Liver (tissue), 9 donors: ENCODE data around the gene ANKRD23. TPM values are rescaled to one million over a fixed set of nuclear protein-coding genes. Genes with fewer than 3 reads are reported as not detected.

Source experiments
- DNase-seq: peaks from one replicate; pipeline ENCODE4 v3.0.0-alpha.2; 2017; ENCODE audit warnings: low spot score
- H3K27ac ChIP-seq, 2 donors: one replicate each; pipeline ENCODE4 v1.7.0; 2013; ENCODE audit warnings: inconsistent platforms in 2 of 2, low read length in 2 of 2, control low read depth in 1 of 2, low read depth in 1 of 2, mild to moderate bottlenecking in 1 of 2
- H3K27me3 ChIP-seq, 4 donors: one replicate each; pipeline versions ENCODE4 v1.6.1 to v1.7.0; 2013; ENCODE audit warnings: low read length in 3 of 4, inconsistent platforms in 1 of 4, mild to moderate bottlenecking in 1 of 4, moderate library complexity in 1 of 4; ENCODE audit not compliant: control insufficient read depth in 4 of 4, insufficient read depth in 4 of 4
- H3K36me3 ChIP-seq, 4 donors: one replicate each; pipeline versions ENCODE4 v1.6.1 to v1.7.0; 2013; ENCODE audit warnings: low read length in 3 of 4, mild to moderate bottlenecking in 3 of 4, low read depth in 1 of 4, moderate library complexity in 1 of 4; ENCODE audit not compliant: control insufficient read depth in 4 of 4, insufficient read depth in 3 of 4
- H3K4me1 ChIP-seq, 4 donors: one replicate each; pipeline versions ENCODE4 v1.6.1 to v1.7.0; 2013; ENCODE audit warnings: low read length in 3 of 4, mild to moderate bottlenecking in 3 of 4, moderate library complexity in 1 of 4; ENCODE audit not compliant: control insufficient read depth in 4 of 4, insufficient read depth in 4 of 4
- H3K4me3 ChIP-seq, 3 donors: one replicate each; pipeline versions ENCODE4 v1.6.1 to v1.7.0; 2013; ENCODE audit warnings: low read length in 3 of 3, control low read depth in 1 of 3, low read depth in 1 of 3, mild to moderate bottlenecking in 1 of 3
- H3K9ac ChIP-seq, 2 donors: one replicate each; pipeline ENCODE4 v1.7.0; 2013; ENCODE audit warnings: low read length in 2 of 2, mild to moderate bottlenecking in 2 of 2, moderate library complexity in 2 of 2, control low read depth in 1 of 2, low read depth in 1 of 2
- H3K9me3 ChIP-seq, 4 donors: one replicate each; pipeline versions ENCODE4 v1.6.1 to v1.7.0; 2013; ENCODE audit warnings: low read length in 3 of 4; ENCODE audit not compliant: control insufficient read depth in 4 of 4
- EGR1 ChIP-seq, 2 donors: IDR thresholded peaks; 2 replicates each; pipeline ENCODE4 v1.6.1; 2016 to 2018; ENCODE audit warnings: antibody characterized with exemption in 2 of 2, low read depth in 2 of 2
- GABPA ChIP-seq, 2 donors: IDR thresholded peaks in 1 of 2; conservative IDR thresholded peaks in 1 of 2; 2 replicates each; pipeline ENCODE4 v1.6.1; 2016; ENCODE audit warnings: antibody characterized with exemption in 2 of 2, mild to moderate bottlenecking in 1 of 2, moderate library complexity in 1 of 2
- NR2F2 ChIP-seq: IDR thresholded peaks from 2 replicates; pipeline ENCODE4 v1.6.1; 2016; ENCODE audit warnings: antibody characterized with exemption
- RAD21 ChIP-seq, 2 donors: IDR thresholded peaks; 2 replicates each; pipeline ENCODE4 v1.6.1; 2016; ENCODE audit warnings: antibody characterized with exemption in 2 of 2, mild to moderate bottlenecking in 2 of 2
- SP1 ChIP-seq: IDR thresholded peaks from 2 replicates; pipeline ENCODE4 v1.6.1; 2018; ENCODE audit warnings: antibody characterized with exemption, mild to moderate bottlenecking
- TAF1 ChIP-seq: conservative IDR thresholded peaks from 2 replicates; pipeline ENCODE4 v1.6.1; 2016; ENCODE audit warnings: antibody characterized with exemption, mild to moderate bottlenecking
- YY1 ChIP-seq: IDR thresholded peaks from 2 replicates; pipeline ENCODE4 v1.6.1; 2016; ENCODE audit warnings: antibody characterized with exemption, mild to moderate bottlenecking
- WGBS: extraction: QIAGEN DNeasy Blood & Tissue Kit; methylation state at CpG from one replicate; pipeline ENCODE4 v1.1.7; 2013; 5-methylcytosine and 5-hydroxymethylcytosine counted together
- polyA plus RNA-seq, 2 donors: library from polyadenylated mRNA; stranded (reverse) in 1 of 2; unstranded in 1 of 2; fragments of 200-250 nt in 1 of 2; fragments of >200 nt in 1 of 2; fragmentation: Nextera tagmentation in 1 of 2; extraction: Ambion mirVana in 1 of 2; gene quantifications; one replicate each; pipeline versions ENCODE4 v1.2.1 to v1.2.3, GENCODE V29; 2013 to 2015
- total RNA-seq, 2 donors: library from RNA; depleted of rRNA; stranded (reverse); fragments of >200 nt; gene quantifications; one replicate each; pipeline ENCODE4 v1.2.3, GENCODE V29; 2014
- TF ChIP-seq, protein P1 (sequence below): IDR thresholded peaks from 2 replicates; pipeline ENCODE4 v1.6.1; 2016; ENCODE audit warnings: antibody characterized with exemption, mild to moderate bottlenecking
- TF ChIP-seq, protein P2 (sequence below): fragments of 150-350 bp; IDR thresholded peaks from 2 replicates; pipeline ENCODE4 v1.5.1; 2017; ENCODE audit warnings: improper control_type of control experiment, low read depth, low read length; ENCODE audit not compliant: missing input control
- TF ChIP-seq, protein P3 (sequence below): IDR thresholded peaks from 2 replicates; pipeline ENCODE4 v1.6.1; 2016; ENCODE audit warnings: antibody characterized with exemption
- donor health status: healthy.
- donor health status: healthy.
- donor health status: healthy.
- donor health status: healthy.
- donor health status: healthy.

The ANKRD23 gene
- total and polyA plus RNA-seq, 4 donors = 0.82 to 4.2 (median 1.9) TPM

DNA sequence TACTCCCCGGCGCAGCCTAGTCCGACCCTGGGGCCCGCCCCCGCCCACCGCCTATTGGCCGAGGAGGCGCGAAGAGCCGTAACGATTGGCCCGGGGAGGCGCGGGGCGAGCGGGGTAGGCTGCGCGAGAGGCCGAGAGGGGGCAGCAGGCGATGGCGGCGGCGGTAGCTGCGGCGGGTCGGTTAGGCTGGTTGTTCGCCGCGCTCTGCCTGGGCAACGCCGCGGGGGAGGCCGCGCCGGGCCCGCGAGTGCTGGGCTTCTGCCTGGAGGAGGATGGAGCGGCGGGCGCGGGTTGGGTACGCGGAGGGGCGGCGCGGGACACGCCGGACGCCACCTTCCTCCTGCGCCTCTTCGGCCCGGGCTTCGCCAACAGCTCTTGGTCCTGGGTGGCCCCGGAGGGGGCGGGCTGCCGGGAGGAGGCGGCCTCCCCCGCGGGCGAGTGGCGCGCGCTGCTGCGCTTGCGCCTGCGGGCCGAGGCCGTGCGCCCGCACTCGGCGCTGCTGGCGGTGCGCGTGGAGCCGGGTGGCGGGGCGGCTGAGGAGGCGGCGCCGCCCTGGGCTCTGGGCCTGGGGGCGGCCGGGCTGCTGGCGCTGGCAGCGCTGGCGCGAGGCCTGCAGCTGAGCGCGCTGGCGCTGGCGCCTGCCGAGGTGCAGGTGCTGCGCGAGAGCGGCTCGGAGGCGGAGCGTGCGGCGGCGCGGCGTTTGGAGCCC lies 27.5 kb downstream of the ANKRD23 start, which contains the start of gene CNNM3:
Gene CNNM3 (plus strand): TSS at position 142 of the 709 bp plus-strand sequence. CDS start 10 bp downstream, at position 152.
- H3K27me3 ChIP-seq = no peaks in the 10 kb centered on the region
- peak; percentile 98 for DNase-seq
- no peaks in the 10 kb centered on the region for H3K36me3 ChIP-seq
- TF ChIP-seq YY1 (peak; percentile 49), RAD21 (IDR thresholded peaks at IDR 0.05) (no peak), TAF1 (no peak), EGR1 (IDR thresholded peaks at IDR 0.05; ENCODE audit: low read depth in 2 of 2) (peak; percentile 43 to 66), NR2F2 (no peak), SP1 (peak; percentile 22)
- TF ChIP-seq, protein P1, sequence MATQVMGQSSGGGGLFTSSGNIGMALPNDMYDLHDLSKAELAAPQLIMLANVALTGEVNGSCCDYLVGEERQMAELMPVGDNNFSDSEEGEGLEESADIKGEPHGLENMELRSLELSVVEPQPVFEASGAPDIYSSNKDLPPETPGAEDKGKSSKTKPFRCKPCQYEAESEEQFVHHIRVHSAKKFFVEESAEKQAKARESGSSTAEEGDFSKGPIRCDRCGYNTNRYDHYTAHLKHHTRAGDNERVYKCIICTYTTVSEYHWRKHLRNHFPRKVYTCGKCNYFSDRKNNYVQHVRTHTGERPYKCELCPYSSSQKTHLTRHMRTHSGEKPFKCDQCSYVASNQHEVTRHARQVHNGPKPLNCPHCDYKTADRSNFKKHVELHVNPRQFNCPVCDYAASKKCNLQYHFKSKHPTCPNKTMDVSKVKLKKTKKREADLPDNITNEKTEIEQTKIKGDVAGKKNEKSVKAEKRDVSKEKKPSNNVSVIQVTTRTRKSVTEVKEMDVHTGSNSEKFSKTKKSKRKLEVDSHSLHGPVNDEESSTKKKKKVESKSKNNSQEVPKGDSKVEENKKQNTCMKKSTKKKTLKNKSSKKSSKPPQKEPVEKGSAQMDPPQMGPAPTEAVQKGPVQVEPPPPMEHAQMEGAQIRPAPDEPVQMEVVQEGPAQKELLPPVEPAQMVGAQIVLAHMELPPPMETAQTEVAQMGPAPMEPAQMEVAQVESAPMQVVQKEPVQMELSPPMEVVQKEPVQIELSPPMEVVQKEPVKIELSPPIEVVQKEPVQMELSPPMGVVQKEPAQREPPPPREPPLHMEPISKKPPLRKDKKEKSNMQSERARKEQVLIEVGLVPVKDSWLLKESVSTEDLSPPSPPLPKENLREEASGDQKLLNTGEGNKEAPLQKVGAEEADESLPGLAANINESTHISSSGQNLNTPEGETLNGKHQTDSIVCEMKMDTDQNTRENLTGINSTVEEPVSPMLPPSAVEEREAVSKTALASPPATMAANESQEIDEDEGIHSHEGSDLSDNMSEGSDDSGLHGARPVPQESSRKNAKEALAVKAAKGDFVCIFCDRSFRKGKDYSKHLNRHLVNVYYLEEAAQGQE = peak; percentile 3
- TF ChIP-seq, protein P2, sequence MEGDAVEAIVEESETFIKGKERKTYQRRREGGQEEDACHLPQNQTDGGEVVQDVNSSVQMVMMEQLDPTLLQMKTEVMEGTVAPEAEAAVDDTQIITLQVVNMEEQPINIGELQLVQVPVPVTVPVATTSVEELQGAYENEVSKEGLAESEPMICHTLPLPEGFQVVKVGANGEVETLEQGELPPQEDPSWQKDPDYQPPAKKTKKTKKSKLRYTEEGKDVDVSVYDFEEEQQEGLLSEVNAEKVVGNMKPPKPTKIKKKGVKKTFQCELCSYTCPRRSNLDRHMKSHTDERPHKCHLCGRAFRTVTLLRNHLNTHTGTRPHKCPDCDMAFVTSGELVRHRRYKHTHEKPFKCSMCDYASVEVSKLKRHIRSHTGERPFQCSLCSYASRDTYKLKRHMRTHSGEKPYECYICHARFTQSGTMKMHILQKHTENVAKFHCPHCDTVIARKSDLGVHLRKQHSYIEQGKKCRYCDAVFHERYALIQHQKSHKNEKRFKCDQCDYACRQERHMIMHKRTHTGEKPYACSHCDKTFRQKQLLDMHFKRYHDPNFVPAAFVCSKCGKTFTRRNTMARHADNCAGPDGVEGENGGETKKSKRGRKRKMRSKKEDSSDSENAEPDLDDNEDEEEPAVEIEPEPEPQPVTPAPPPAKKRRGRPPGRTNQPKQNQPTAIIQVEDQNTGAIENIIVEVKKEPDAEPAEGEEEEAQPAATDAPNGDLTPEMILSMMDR = peak; percentile 45
- TF ChIP-seq, protein P3, sequence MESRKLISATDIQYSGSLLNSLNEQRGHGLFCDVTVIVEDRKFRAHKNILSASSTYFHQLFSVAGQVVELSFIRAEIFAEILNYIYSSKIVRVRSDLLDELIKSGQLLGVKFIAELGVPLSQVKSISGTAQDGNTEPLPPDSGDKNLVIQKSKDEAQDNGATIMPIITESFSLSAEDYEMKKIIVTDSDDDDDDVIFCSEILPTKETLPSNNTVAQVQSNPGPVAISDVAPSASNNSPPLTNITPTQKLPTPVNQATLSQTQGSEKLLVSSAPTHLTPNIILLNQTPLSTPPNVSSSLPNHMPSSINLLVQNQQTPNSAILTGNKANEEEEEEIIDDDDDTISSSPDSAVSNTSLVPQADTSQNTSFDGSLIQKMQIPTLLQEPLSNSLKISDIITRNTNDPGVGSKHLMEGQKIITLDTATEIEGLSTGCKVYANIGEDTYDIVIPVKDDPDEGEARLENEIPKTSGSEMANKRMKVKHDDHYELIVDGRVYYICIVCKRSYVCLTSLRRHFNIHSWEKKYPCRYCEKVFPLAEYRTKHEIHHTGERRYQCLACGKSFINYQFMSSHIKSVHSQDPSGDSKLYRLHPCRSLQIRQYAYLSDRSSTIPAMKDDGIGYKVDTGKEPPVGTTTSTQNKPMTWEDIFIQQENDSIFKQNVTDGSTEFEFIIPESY = no peak
- peak within 1 kb of the TSS; percentile 33 to 42 for H3K9ac ChIP-seq
- peak within 1 kb of the TSS; percentile 94 to 95 for H3K27ac ChIP-seq
- peak within 1 kb of the TSS; percentile 78 to 85 (median 83) for H3K4me3 ChIP-seq
- peaks cover 21 to 54% (median 49%) of the 10 kb centered on the region in 4 donors for H3K4me1 ChIP-seq
- WGBS = under 1% methylated on average over 103 of the region's 103 CpGs
- no peaks in the 10 kb centered on the region for H3K9me3 ChIP-seq

DNA sequence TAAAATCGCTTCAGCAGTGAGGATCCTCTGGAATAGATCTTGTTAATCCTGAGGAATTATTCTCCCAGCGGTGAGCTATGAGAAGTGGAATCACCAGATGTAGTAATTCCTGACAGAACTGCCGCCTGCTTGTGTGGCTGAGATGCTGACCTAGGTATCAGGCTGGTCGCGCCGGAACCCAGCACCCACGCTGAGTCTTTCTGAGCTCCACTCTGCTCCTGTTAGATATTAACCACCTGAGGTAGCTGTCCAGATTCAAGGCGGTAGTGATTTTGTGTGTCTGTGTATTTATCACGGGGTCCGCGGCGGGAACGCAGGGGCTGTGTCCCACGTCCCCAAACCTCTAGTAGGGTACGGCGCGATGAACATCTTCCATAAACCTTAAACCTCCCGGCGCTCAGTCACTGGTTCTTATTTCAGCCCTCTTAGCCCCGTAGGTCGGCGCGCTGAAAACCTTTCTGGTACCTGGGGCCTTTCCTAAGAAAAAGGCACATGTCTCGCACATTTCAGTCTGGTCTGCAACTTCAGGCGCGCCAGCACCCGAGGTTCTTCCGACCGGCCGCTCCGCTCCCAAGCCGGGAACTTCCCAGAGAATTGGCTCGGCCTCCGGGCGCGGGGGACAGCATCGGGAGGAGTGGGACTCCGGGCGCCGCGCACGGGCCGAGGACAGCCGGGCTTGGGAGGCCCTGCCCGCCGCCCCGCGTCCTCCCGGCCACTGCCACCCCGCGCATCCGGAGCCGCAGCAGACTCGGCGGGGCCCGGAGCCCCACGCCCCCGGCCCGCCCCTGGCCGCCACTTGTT lies 28.3 kb downstream of the ANKRD23 start:
- Histone ChIP-seq H3K4me3 (peak overlapping the region; percentile 48 to 83 (median 78)), H3K36me3 (no peaks in the 10 kb centered on the region), H3K27ac (peak overlapping the region; percentile 94 to 95), H3K9me3 (no peaks in the 10 kb centered on the region), H3K27me3 (no peaks in the 10 kb centered on the region), H3K9ac (peak overlapping the region; percentile 33 to 42), H3K4me1 (peaks cover 16 to 51% (median 42%) of the 10 kb centered on the region in 4 donors)
- DNase-seq = peak; percentile 55
- 1% methylated on average over 60 of the region's 60 CpGs for WGBS
- TF ChIP-seq EGR1 (IDR thresholded peaks at IDR 0.05; ENCODE audit: low read depth in 2 of 2) (peak in 1 of 2 donors; percentile 18), GABPA (IDR thresholded peaks at IDR 0.05 in 1 of 2, conservative IDR thresholded peaks at IDR 0.05 in 1 of 2) (no peak), SP1 (peak; percentile 20)
- TF ChIP-seq, protein P1 = peak; percentile 45
